Mesodermal cell (in vitro differentiated cells): ENCODE results near the gene SP140.
"Not testable (repeated sequence)": the region's sequence is repeated elsewhere in the genome, so short reads cannot be mapped to it uniquely, and the experiment has no call there.

Source experiments
- H3K27ac ChIP-seq: 2 replicates; pipeline ENCODE4 v1.7.0; 2013; ENCODE audit warnings: mild to moderate bottlenecking, low read depth, low read length, moderate library complexity; ENCODE audit not compliant: severe bottlenecking
- H3K36me3 ChIP-seq: 2 replicates; pipeline ENCODE4 v1.7.1; 2013; ENCODE audit warnings: mild to moderate bottlenecking, low read length, moderate library complexity; ENCODE audit not compliant: control insufficient read depth, insufficient read depth
- H3K4me1 ChIP-seq: one replicate; pipeline ENCODE4 v1.7.1; 2013; ENCODE audit warnings: mild to moderate bottlenecking, low read length; ENCODE audit not compliant: insufficient read depth, control insufficient read depth, poor library complexity, severe bottlenecking
- H3K4me3 ChIP-seq: 2 replicates; pipeline ENCODE4 v1.7.0; 2013; ENCODE audit warnings: low read length, control low read depth, mild to moderate bottlenecking; ENCODE audit not compliant: insufficient read depth, poor library complexity, severe bottlenecking; ENCODE audit errors: extremely low read depth
- H3K9me3 ChIP-seq: 2 replicates; pipeline ENCODE4 v1.7.1; 2013; ENCODE audit warnings: mild to moderate bottlenecking, low read length, moderate library complexity; ENCODE audit not compliant: control insufficient read depth
- WGBS, 2 experiments: methylation state at CpG; one replicate each; pipeline ENCODE4 v1.1.5; 2013; ENCODE audit warnings: missing lambda C conversion rate in 2 of 2; ENCODE audit not compliant: insufficient coverage in 2 of 2; 5-methylcytosine and 5-hydroxymethylcytosine counted together

SP140 gene

DNA sequence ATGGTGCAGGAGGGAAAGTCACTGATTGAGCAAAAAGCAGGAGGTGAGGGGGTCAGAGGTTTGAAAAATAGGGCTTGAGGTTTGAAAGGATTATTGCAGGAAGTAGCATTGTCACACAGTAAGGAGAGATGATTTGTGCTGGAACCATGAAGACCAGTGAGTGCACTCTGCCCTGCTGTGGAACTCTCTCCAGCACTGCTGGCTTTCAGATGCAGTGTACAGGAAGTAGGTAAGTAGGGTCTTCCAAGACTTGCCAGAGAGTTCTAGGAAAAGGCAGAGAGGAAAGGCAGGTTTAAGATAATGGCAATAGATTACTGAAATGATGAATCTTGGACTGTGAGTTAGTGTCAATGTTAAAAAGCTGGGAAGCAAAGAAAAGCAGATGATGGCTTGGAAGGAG is 17.0 kb upstream of the SP140 start:
- no peak overlapping the region for H3K27ac ChIP-seq
- H3K9me3 ChIP-seq: no peaks in the 10 kb centered on the region
- H3K4me3 ChIP-seq: no peak overlapping the region
- H3K36me3 ChIP-seq: no peaks in the 10 kb centered on the region
- H3K4me1 ChIP-seq: no peaks in the 10 kb centered on the region

DNA sequence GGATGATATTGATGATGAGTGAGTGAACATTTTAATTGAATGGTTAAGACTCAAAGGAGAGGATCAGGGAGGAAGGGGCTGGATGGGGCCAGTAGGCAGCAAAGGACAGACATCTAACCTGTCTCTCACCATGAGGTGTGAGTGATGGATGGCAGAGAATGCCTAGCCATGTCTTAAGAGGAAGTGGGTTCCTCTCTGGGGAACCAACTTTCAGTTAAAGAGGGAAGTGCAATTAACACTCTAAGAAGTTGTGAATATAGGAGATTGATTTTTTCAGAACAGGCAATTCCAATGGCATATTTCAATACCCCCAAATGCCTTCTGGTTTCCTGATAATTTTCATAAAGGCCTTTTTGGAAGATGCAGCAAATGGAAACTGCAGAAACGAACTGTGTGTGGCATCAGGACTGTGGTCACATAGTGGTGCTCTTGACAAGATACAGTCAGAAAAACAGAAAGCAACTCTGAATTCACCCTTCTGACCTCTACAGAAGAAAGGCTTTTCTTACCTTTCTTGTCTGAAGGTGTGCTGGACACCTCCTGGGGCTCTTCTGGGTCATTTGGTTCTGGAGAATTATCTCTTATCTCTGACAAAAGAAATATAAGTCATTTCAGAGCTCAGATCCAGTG is 16.0 kb upstream of the SP140 start:
- WGBS, 2 experiments: 83 to 89% methylated on average over 1 of the region's 1 CpG
- Histone ChIP-seq H3K4me3 (no peak overlapping the region), H3K36me3 (no peaks in the 10 kb centered on the region), H3K9me3 (no peaks in the 10 kb centered on the region), H3K4me1 (no peaks in the 10 kb centered on the region), H3K27ac (no peak overlapping the region)

DNA sequence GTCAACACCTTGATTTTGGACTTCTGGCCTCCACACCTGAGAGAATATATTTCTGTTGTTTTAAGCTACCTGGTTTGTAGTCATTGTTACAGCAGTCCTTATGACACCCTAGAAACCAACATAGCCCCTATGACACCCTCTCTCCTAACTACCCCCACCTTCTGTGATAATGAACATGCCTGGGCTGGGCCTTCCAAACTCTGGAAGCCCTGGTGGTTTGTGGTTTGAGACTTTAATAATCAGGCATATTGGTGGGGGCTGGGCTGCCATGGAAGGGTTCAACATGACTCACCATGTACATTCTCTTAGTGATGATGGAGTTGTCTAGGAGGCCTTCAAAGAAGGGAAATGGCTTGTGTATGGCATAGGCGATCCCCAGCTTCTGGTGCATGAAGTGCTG is 9.0 kb upstream of the SP140 start:
- Histone ChIP-seq H3K27ac (no peak overlapping the region), H3K9me3 (no peaks in the 10 kb centered on the region), H3K4me1 (peaks cover 5% of the 10 kb centered on the region), H3K36me3 (no peaks in the 10 kb centered on the region), H3K4me3 (no peak overlapping the region)
- 88 to 100% methylated on average over 1 of the region's 1 CpG for WGBS, 2 experiments

DNA sequence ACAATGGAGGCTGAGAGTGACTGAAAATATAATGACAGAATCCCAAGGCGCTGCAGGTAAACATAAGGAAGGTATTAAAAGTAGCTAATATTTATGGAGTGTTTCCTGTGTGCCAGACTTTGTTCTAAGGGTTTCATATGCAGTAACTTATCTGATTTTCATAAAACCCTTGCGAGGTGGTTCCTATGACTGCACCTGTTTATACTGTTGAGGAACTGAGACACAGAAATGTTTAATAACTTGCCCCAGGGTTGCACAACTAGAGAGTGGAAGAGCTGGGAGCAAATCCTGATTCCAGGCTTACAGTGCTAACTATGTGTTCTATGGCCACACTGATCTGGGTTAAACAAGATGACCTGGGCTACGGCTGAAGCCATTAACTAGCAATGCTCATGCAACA is 8.1 kb upstream of the SP140 start:
- Histone ChIP-seq H3K27ac (no peak overlapping the region), H3K36me3 (no peaks in the 10 kb centered on the region), H3K9me3 (no peaks in the 10 kb centered on the region), H3K4me1 (peaks cover 5% of the 10 kb centered on the region), H3K4me3 (no peak overlapping the region)
- 90 to 100% methylated on average over 2 to 3 of the region's 3 CpGs for WGBS, 2 experiments

DNA sequence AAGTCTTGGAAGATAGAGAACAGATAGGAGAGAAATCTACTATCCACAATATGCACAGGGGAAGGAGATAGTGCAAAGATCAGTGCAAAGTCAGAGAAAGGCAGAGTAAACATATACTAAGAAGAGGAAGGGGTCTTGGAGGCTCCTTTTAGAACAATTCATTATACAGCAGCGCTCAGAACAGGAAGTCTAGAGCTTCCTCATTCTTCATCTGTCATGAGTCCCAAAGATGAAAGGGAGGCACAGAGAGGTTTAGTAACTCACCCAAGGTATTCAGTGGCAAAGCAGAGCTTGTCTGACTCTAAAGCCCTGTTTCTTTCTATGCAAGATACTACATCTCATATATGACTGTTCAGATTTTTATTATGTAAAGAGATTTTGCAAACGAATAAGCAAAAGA is 7.1 kb upstream of the SP140 start:
- no peak overlapping the region for H3K27ac ChIP-seq
- H3K9me3 ChIP-seq: no peaks in the 10 kb centered on the region
- no peak overlapping the region for H3K4me3 ChIP-seq
- H3K4me1 ChIP-seq: peaks cover 5% of the 10 kb centered on the region
- 89% methylated on average over 1 of the region's 2 CpGs; no CpG with 5 or more reads in 1 of the 2 experiments for WGBS, 2 experiments
- no peaks in the 10 kb centered on the region for H3K36me3 ChIP-seq

DNA sequence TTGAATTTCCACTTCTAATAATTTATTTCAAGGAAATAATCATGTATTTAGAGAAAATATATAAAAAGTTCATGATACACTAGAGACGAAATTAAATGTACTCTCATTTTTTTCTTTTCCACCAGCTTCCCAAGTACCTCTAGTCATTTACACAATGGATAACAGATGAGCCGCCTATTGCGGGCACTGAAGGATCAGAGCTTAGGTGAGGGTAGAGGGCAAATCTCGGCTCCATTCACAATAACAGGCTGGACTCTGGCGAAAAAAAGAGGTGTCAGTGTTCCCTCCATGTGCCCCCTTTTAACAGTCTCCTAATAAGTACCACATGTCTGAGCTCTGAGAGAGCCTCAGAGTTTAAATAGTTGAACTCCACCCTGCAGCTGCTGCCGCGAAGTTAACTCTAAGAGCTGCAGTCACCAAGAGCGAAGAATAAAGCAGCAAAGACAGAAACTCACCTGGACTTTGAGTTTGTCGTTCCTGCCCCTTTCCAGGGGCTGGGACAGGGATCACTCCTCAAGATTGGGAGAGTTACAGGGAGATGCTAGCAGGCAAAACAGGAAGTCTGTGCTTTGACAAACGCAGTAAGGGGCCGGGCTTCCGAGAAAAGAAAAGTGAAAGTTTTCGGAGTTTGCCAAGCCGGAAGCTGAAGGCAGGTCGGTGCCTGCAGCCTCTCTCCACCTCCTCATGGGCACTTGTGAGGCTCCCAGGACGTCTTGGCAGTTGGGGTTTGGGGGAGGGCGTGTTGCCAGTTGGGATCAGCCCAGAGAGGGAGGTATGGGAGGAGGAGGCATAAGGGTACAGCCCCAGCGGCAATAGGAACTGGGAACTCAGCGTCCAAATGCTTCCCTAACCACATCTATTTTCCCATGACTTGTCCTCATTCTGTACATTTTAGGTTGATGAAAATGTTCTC is 5.9 kb upstream of the SP140 start, which contains the start of gene SP110:
TSS of gene SP110 (minus strand) at position 566 of the 913 bp plus-strand sequence. CDS start 3,057 bp downstream, outside the sequence.
- WGBS, 2 experiments: 39 to 42% methylated on average over 7 to 13 of the region's 19 CpGs
- Histone ChIP-seq H3K4me3 (peak within 1 kb of the TSS; percentile 22), H3K9me3 (no peaks in the 10 kb centered on the region), H3K36me3 (no peaks in the 10 kb centered on the region), H3K4me1 (peaks cover 5% of the 10 kb centered on the region), H3K27ac (no peak within 1 kb of the TSS)

DNA sequence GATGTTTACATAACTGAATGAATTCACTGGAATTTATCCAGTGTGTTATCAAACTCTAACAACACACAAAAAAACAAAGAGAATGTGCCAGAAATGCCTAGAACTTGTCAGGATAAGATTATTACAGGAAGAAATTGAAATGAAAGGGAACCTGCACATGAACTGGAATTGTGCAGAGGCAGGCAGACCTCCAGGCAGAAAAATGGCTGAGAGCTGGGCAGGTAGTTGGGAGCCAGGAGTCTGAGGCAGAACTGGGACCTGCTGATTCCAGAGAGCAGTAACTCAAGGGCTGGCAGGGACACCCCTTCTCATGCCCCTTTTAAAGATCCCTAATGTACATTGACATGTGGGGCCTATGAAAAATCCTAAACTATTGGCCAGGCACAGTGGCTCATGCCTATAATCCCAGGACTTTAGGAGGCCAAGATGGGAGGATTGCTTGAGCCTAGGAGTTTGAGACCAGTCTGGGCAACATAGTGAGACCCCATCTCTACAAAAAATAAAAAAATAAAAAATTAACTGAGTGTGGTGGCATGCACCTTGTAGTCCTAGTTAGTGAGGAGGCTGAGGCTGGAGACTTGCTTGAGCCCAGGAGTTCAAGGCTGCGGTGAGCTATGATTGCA is 5.1 kb upstream of the SP140 start:
- peak overlapping the region; percentile 22 for H3K4me3 ChIP-seq
- no peaks in the 10 kb centered on the region for H3K36me3 ChIP-seq

DNA sequence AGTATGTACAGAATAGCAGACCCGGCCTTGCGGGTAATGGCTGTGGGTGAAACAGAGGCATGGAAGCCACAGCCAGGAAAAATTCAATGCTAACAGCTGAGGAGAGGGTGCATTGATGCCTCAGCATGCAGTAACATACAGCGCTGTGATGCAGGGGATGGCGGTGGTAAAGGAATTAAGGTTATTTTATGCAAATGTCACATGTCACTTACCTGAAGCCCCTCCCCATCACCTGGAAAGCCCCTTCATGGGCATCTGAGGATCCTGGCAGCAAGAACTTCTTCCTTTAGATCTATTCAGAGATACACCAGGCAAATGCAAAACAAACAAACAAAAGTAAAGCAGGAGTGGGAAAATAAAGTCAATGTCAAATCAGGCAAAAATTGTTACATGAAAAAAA is 4.0 kb upstream of the SP140 start:
- H3K27ac ChIP-seq: no peak overlapping the region
- no peaks in the 10 kb centered on the region for H3K9me3 ChIP-seq
- H3K4me3 ChIP-seq: no peak overlapping the region
- H3K36me3 ChIP-seq: no peaks in the 10 kb centered on the region
- 100% methylated on average over 2 of the region's 4 CpGs; no CpG with 5 or more reads in 1 of the 2 experiments for WGBS, 2 experiments
- H3K4me1 ChIP-seq: peaks cover 5% of the 10 kb centered on the region

More for the DNA sequence above, 5.1 kb upstream of the SP140 start:
- 86 to 91% methylated on average over 1 of the region's 1 CpG for WGBS, 2 experiments
- Histone ChIP-seq H3K9me3 (no peaks in the 10 kb centered on the region), H3K4me1 (peaks cover 5% of the 10 kb centered on the region), H3K27ac (no peak overlapping the region)

DNA sequence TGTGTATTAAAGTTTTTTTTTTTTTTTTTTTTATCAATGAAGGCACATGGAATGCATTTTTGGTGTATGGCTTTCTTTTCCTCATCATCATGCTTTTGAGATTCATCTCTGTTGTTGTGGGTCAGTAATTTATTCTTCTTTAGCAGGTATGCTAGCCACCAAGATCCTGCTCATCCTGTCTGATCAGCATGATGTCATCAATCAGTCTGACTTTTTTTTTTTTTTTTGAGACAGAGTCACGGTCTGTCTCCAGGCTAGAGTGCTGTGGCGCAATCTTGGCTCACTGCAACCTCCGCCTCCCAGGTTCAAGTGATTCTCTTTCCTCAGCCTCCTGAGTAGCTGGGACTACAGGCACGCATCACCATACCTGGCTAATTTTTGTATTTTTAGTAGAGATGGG is 2.7 kb upstream of the SP140 start:
- not testable (repeated sequence) for H3K4me3 ChIP-seq, H3K27ac ChIP-seq, H3K36me3 ChIP-seq, H3K4me1 ChIP-seq, H3K9me3 ChIP-seq
- 100% methylated on average over 2 of the region's 4 CpGs; no CpG with 5 or more reads in 1 of the 2 experiments for WGBS, 2 experiments

DNA sequence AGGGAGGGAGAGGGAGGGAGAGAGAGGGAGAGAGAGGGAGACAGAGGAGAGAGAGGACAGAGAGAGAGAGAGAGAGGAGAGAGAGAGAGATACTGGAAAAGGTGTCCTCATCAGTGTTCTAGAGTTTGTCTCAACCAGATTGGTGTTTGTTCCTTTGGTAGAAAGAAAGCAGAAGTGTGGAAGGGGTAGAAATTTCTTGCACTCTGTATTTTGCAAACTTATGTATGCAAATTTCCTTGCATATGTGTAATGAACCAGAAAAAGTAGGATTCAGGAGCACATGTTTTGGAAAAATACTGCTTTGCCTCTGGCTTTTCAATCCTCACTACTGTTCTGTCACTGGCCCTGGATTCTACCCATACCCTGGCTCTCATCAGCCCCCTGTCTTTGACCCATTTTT is 1.1 kb upstream of the SP140 start:
- Histone ChIP-seq H3K27ac (no peak overlapping the region), H3K9me3 (no peaks in the 10 kb centered on the region), H3K36me3 (no peaks in the 10 kb centered on the region)

More for the DNA sequence above, 1.1 kb upstream of the SP140 start:
- Histone ChIP-seq H3K4me1 (peaks cover 4% of the 10 kb centered on the region), H3K4me3 (no peak overlapping the region)
